ENCODE data around the gene MRPS27. TPM values are rescaled to one million over a fixed set of nuclear protein-coding genes. Genes with fewer than 3 reads are reported as not detected.
A peak's percentile ranks its signal among the peaks of the same experiment; 100 is the strongest.

Gene MRPS27
- total and polyA plus RNA-seq, 2 of the 13 experiments (the other 11 are each of a cell fraction or from before 2014, with no cell fraction given): 71.8 to 115 TPM

GRCh38 chr5:72241346-72242003 lies 78.6 kb downstream of the MRPS27 start (continued):
- no peak for TF ChIP-seq ZNF407 (CRISPR knock-in tag; IDR thresholded peaks at IDR 0.05; ENCODE audit: not compliant biosample characterization)
- no peak for TF ChIP-seq ZNF768 (CRISPR knock-in tag; IDR thresholded peaks at IDR 0.05)
- TF ChIP-seq ZNF644 (CRISPR knock-in tag; IDR thresholded peaks at IDR 0.05; ENCODE audit: low read depth): peak; percentile 88
- TF ChIP-seq RFX3 (CRISPR knock-in tag; IDR thresholded peaks at IDR 0.05): no peak
- TF ChIP-seq ZNF878 (CRISPR knock-in tag; IDR thresholded peaks at IDR 0.05): no peak
- peak; percentile 51 for TF ChIP-seq ZFY (CRISPR knock-in tag; IDR thresholded peaks at IDR 0.05)
- peak; percentile 48; the same call in 1 of the 2 replicates for TF ChIP-seq TCF7 (IDR thresholded peaks at IDR 0.05; ENCODE audit: low read depth)
- peak; percentile 77 for TF ChIP-seq SOX13 (IDR thresholded peaks at IDR 0.05)
- TF ChIP-seq SOX13 (CRISPR knock-in tag; conservative IDR thresholded peaks at IDR 0.05 in 1 of 2, IDR thresholded peaks at IDR 0.05 in 1 of 2): peak in 1 of 2 experiments; percentile 96; a peak in 2 of 4 replicates
- no peak for TF ChIP-seq ZNF761 (CRISPR knock-in tag; conservative IDR thresholded peaks at IDR 0.05)
- no peak for TF ChIP-seq ZNF563 (CRISPR knock-in tag; IDR thresholded peaks at IDR 0.05)
- no peak for TF ChIP-seq ZNF136 (CRISPR knock-in tag; IDR thresholded peaks at IDR 0.05; ENCODE audit: low read depth)
- no peak for TF ChIP-seq ZSCAN12 (CRISPR knock-in tag; IDR thresholded peaks at IDR 0.05)
- 0 out of 2 replicates have a peak, but pooled peaks have one; percentile 90 for TF ChIP-seq TGIF2 (CRISPR knock-in tag; IDR thresholded peaks at IDR 0.05)
- 0 out of 2 replicates have a peak, but pooled peaks have one; percentile 6 for TF ChIP-seq ZNF121 (CRISPR knock-in tag; IDR thresholded peaks at IDR 0.05)
- no peak for TF ChIP-seq TFE3 (CRISPR knock-in tag; IDR thresholded peaks at IDR 0.05)
- TF ChIP-seq TARDBP (CRISPR knock-in tag; IDR thresholded peaks at IDR 0.05): 0 out of 2 replicates have a peak, but pooled peaks have one; percentile 31
- no peak; the same call in 1 of the 2 replicates for TF ChIP-seq ETV5 (CRISPR knock-in tag; IDR thresholded peaks at IDR 0.05; ENCODE audit: borderline replicate concordance)
- 0 out of 2 replicates have a peak, but pooled peaks have one; percentile 40 for TF ChIP-seq KDM3A (CRISPR knock-in tag; IDR thresholded peaks at IDR 0.05; ENCODE audit: low read depth)
- peak; percentile 64; the same call in 1 of the 2 replicates for TF ChIP-seq TBX3 (IDR thresholded peaks at IDR 0.05; ENCODE audit: borderline replicate concordance)
- TF ChIP-seq NONO (IDR thresholded peaks at IDR 0.05): no peak
- no peak for TF ChIP-seq NONO (CRISPR knock-in tag; conservative IDR thresholded peaks at IDR 0.05)
- no peak for TF ChIP-seq CCAR2 (optimal IDR thresholded peaks at IDR 0.05; ENCODE audit: low read depth, low read length)

Data from HepG2 (cell line).